ENCODE measurements around the gene DAP. TPM values are rescaled to one million over a fixed set of nuclear protein-coding genes. Genes with fewer than 3 reads are reported as not detected.

Gene DAP
- total and polyA plus RNA-seq, 5 donors: 43.2 to 77.0 (median 55.8) TPM

- WGBS: 68% methylated on average over 9 of the region's 9 CpGs
- Histone ChIP-seq H3K4me3 (ENCODE audit: low read length) (no peak overlapping the region), H3K4me1 (ENCODE audit: control insufficient read depth, insufficient read depth, low read length) (peaks cover 8% of the 10 kb centered on the region), H3K27ac (ENCODE audit: low read length) (peak overlapping the region; percentile 79), H3K27me3 (ENCODE audit: control insufficient read depth, insufficient read depth) (no peaks in the 10 kb centered on the region), H3K9me3 (ENCODE audit: control insufficient read depth, low read length) (peaks cover 5% of the 10 kb centered on the region)
- intact Hi-C loops (cut with DNase I): loop anchor here in 1 of 4 donors (10.0 kb wide), 1 partner anchor 53 kb away; no protein-coding TSS in a partner anchor
- peak; percentile 8 to 16 for ATAC-seq
- no peak for DNase-seq
Measured at GRCh38 chr5:10702040-10702629, 58.9 kb downstream of the DAP start.

DNA sequence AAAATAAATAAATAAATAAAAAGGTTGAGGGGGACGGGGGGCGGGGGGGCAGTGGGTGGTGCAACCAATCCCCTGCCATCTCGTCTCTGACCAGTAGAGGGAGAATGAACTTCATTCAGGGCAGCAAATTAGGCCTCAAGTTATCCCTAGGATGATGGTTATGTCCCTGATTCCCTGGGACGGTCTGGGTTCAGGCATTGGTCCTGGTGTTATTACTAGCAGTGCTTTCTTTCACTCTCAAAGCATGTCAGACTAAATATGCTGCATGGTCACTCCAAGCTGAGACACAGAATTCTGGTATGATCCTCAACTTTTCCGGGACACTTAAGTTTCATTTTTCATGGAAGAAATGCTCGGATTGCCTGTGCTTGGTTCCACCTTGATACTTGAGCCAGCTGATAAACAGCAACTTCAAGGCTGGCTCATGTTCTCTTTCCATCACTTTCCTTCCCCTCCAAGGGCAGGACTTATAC, 59.4 kb downstream of the DAP start:
- peaks cover 8% of the 10 kb centered on the region for H3K4me1 ChIP-seq (ENCODE audit: control insufficient read depth, insufficient read depth, low read length)
- H3K27ac ChIP-seq (ENCODE audit: low read length): peak overlapping the region; percentile 79
- DNase-seq (no peak), ATAC-seq (peak; percentile 35 to 37)
- 54% methylated on average over 6 of the region's 6 CpGs for WGBS
- H3K27me3 ChIP-seq (ENCODE audit: control insufficient read depth, insufficient read depth): no peaks in the 10 kb centered on the region
- intact Hi-C loops (cut with DNase I): loop anchor here in 1 of 4 donors (10.0 kb wide), 1 partner anchor 53 kb away; no protein-coding TSS in a partner anchor
- peaks cover 5% of the 10 kb centered on the region for H3K9me3 ChIP-seq (ENCODE audit: control insufficient read depth, low read length)
- no peak overlapping the region for H3K4me3 ChIP-seq (ENCODE audit: low read length)

GRCh38 chr5:10700516-10700915, 60.5 kb downstream of the DAP start:
- Histone ChIP-seq H3K4me1 (ENCODE audit: control insufficient read depth, insufficient read depth, low read length) (peaks cover 8% of the 10 kb centered on the region), H3K9me3 (ENCODE audit: control insufficient read depth, low read length) (peaks cover 5% of the 10 kb centered on the region), H3K27ac (ENCODE audit: low read length) (no peak overlapping the region), H3K27me3 (ENCODE audit: control insufficient read depth, insufficient read depth) (no peaks in the 10 kb centered on the region), H3K4me3 (ENCODE audit: low read length) (no peak overlapping the region)
- 97% methylated on average over 7 of the region's 7 CpGs for WGBS
- intact Hi-C loops (cut with DNase I): loop anchor here in 1 of 4 donors (10.0 kb wide), 1 partner anchor 54 kb away; no protein-coding TSS in a partner anchor
- DNase-seq (no peak), ATAC-seq (no peak)

GRCh38 chr5:10699987-10700386, 61.0 kb downstream of the DAP start:
- intact Hi-C loops (cut with DNase I): loop anchor here in 1 of 4 donors (5.0 to 10.0 kb wide), 2 partner anchors 55 to 157 kb away; no protein-coding TSS in a partner anchor
- H3K4me1 ChIP-seq (ENCODE audit: control insufficient read depth, insufficient read depth, low read length): peaks cover 8% of the 10 kb centered on the region
- H3K27ac ChIP-seq (ENCODE audit: low read length): no peak overlapping the region
- DNase-seq (no peak), ATAC-seq (no peak)
- WGBS: 72% methylated on average over 8 of the region's 8 CpGs
- H3K9me3 ChIP-seq (ENCODE audit: control insufficient read depth, low read length): peaks cover 5% of the 10 kb centered on the region
- H3K4me3 ChIP-seq (ENCODE audit: low read length): no peak overlapping the region
- no peaks in the 10 kb centered on the region for H3K27me3 ChIP-seq (ENCODE audit: control insufficient read depth, insufficient read depth)

GRCh38 chr5:10699281-10699874, 61.7 kb downstream of the DAP start:
- intact Hi-C loops (cut with DNase I): loop anchor here in 1 of 4 donors (5.0 kb wide), 1 partner anchor 158 kb away; no protein-coding TSS in a partner anchor
- 73% methylated on average over 5 of the region's 5 CpGs for WGBS

DNA sequence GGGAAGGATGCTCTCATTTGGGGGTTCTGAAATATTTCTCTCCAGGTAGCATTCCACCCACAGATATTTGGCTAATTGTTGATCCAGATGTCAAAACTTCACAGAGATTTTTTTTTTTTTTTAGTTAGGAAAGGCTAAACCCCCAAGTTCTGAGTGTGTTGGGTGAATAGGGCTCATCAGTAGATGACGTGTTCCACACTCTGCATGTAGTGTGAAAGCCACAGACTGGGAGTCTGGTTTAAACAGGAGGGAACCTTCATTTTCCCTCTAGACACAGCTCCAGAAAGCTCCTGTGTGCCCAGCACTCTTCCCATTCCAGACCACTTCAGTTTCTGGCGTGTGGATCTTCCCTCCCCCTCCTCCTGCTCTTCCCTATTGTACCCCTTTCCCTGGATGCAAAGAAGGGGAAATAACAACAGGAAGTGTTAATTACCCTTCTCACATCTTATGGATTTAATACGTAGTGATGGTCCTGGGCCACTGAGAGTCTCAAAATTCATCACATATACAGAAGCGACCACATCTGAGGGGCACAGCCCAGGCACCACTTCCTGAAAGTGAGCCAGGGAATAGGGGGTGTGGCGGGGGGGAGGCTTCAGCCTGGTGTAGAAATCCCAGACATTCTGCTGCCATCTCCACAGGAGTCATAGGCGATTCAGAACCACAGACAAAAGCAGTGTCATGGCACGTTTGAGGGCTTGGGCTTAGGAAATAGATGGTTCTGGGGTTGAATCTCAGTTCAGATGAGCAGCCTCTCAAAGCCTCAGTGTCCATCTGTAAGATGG, 65.1 kb downstream of the DAP start:
- Histone ChIP-seq H3K27ac (ENCODE audit: low read length) (no peak overlapping the region), H3K9me3 (ENCODE audit: control insufficient read depth, low read length) (peaks cover 1% of the 10 kb centered on the region), H3K4me3 (ENCODE audit: low read length) (no peak overlapping the region), H3K27me3 (ENCODE audit: control insufficient read depth, insufficient read depth) (no peaks in the 10 kb centered on the region), H3K4me1 (ENCODE audit: control insufficient read depth, insufficient read depth, low read length) (no peaks in the 10 kb centered on the region)
- DNase-seq: no peak
- ATAC-seq: peak in 1 of 2 donors; percentile 5
- intact Hi-C loops (cut with DNase I): loop anchor here in 1 of 4 donors (5.0 kb wide), 1 partner anchor 161 kb away; no protein-coding TSS in a partner anchor
- WGBS: 71% methylated on average over 7 of the region's 7 CpGs

More at GRCh38 chr5:10699281-10699874, 61.7 kb downstream of the DAP start:
- DNase-seq (no peak), ATAC-seq (no peak)
- Histone ChIP-seq H3K27ac (ENCODE audit: low read length) (no peak overlapping the region), H3K27me3 (ENCODE audit: control insufficient read depth, insufficient read depth) (no peaks in the 10 kb centered on the region), H3K4me3 (ENCODE audit: low read length) (no peak overlapping the region), H3K9me3 (ENCODE audit: control insufficient read depth, low read length) (peaks cover 5% of the 10 kb centered on the region), H3K4me1 (ENCODE audit: control insufficient read depth, insufficient read depth, low read length) (peaks cover 8% of the 10 kb centered on the region)

DNA sequence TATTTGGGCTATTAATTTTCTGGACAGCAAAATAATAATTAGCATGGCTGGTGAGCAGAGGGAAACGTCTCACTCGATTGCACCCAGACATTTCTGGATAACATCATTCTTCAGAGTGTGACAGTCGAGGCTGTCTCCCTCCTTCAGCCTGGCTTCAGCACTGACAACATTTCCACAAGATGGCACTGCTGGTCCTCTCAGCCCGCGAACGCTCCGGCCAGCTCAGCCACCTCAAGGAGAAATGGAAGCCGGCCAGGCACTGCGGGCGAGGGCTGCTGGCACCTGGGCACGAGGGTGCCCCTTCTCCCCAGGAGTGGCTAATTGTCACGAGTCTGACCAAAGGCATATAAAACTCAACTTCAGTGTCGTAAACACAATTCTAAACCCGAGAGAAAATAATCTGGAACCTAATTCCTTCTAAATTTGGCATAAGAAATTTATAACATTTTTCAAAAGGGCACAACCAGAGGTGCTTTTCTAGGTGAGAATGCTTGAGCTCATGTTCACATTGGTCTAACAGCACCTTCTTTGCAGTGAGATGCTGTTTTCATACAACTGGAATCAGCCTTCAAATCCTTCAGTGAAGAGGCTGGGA, 65.9 kb downstream of the DAP start:
- 15% methylated on average over 14 of the region's 14 CpGs for WGBS
- no peak overlapping the region for H3K27ac ChIP-seq (ENCODE audit: low read length)
- intact Hi-C loops (cut with DNase I): loop anchor here in 1 of 4 donors (5.0 kb wide), 1 partner anchor 162 kb away; no protein-coding TSS in a partner anchor
- H3K27me3 ChIP-seq (ENCODE audit: control insufficient read depth, insufficient read depth): no peaks in the 10 kb centered on the region
- no peak overlapping the region for H3K4me3 ChIP-seq (ENCODE audit: low read length)
- H3K4me1 ChIP-seq (ENCODE audit: control insufficient read depth, insufficient read depth, low read length): no peaks in the 10 kb centered on the region
- H3K9me3 ChIP-seq (ENCODE audit: control insufficient read depth, low read length): peaks cover 1% of the 10 kb centered on the region
- ATAC-seq: peak; percentile 86 to 90
- DNase-seq: peak; percentile 68 to 89 (median 86)

DNA sequence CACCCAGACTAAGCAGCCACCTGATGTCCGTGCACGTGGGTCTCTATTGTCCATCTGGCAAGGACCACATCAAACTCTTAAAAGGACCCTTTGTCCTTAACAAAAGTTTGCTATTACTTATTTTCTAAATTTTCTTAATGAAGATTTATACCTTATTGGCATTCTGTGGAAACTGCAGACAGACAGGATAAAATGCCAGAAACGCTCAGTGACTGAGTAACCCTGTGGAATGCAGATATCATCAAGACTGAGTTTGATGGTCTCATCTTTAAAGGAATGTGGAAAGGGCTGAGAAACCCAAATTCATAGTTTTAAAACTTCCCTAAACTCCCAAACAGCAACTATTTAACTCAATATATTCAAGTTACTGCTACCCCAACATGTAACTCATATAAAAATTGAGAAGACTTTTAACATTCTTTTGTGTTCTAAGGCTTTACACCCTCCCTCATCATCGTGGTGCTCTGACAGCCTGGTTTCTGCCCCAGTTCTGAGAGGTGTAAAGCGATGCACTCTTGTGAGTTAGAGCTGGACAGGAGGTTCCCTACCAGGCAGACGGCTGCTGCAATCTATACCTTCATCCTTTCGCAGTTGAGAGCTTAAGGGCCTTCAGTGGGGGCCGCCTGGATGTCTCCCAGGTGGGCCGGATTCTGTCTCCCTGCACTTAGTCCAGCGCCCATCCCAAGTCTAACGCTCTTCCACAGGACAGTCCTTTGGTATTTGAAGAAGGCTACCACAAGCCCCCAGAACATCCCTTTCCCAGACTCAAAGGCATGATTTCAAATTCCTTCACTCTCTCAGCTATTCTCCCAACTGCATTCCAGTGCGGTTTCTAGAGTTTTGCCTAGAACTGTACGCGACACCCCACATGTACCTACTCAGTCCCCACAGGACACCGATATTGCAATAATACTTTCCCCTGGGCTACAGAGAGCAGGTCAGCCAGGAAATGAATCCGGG, 68.9 kb downstream of the DAP start:
- WGBS: 82% methylated on average over 16 of the region's 16 CpGs
- Histone ChIP-seq H3K27me3 (ENCODE audit: control insufficient read depth, insufficient read depth) (no peaks in the 10 kb centered on the region), H3K4me3 (ENCODE audit: low read length) (no peak overlapping the region), H3K9me3 (ENCODE audit: control insufficient read depth, low read length) (no peaks in the 10 kb centered on the region), H3K27ac (ENCODE audit: low read length) (no peak overlapping the region), H3K4me1 (ENCODE audit: control insufficient read depth, insufficient read depth, low read length) (no peaks in the 10 kb centered on the region)
- intact Hi-C loops (cut with DNase I): no loop called here
- DNase-seq: no peak
- no peak for ATAC-seq

- DNase-seq: no peak
- intact Hi-C loops (cut with DNase I): no loop called here
- 92% methylated on average over 14 of the region's 14 CpGs for WGBS
Measured at GRCh38 chr5:10690460-10691440, 70.3 kb downstream of the DAP start.

More at GRCh38 chr5:10690460-10691440, 70.3 kb downstream of the DAP start:
- H3K4me1 ChIP-seq (ENCODE audit: control insufficient read depth, insufficient read depth, low read length): no peaks in the 10 kb centered on the region
- no peak overlapping the region for H3K4me3 ChIP-seq (ENCODE audit: low read length)
- no peak for ATAC-seq
- H3K27ac ChIP-seq (ENCODE audit: low read length): no peak overlapping the region
- H3K9me3 ChIP-seq (ENCODE audit: control insufficient read depth, low read length): no peaks in the 10 kb centered on the region
- H3K27me3 ChIP-seq (ENCODE audit: control insufficient read depth, insufficient read depth): no peaks in the 10 kb centered on the region
